Breast epithelium (tissue), 4 donors: ENCODE results near the gene PTPN14. TPM values are rescaled to one million over a fixed set of nuclear protein-coding genes. Genes with fewer than 3 reads are reported as not detected.

Source experiments
- DNase-seq, 2 donors: peaks; one replicate each; pipeline ENCODE4 v3.0.0-alpha.2; 2019; ENCODE audit warnings: low spot score in 2 of 2
- H3K27ac ChIP-seq, 2 donors: fragments of 200-600 bp; sonication (generic) in 1 of 2; one replicate each; pipeline ENCODE4 v1.5.1; 2016 to 2019; ENCODE audit warnings: mild to moderate bottlenecking in 1 of 2
- H3K27me3 ChIP-seq, 2 donors: fragments of 200-600 bp; sonication (generic) in 1 of 2; one replicate each; pipeline versions ENCODE4 v1.5.1 to v1.6.0; 2017 to 2019; ENCODE audit warnings: control low read depth in 1 of 2, mild to moderate bottlenecking in 1 of 2
- H3K36me3 ChIP-seq: fragments of 200-600 bp; one replicate; pipeline ENCODE4 v1.5.1; 2019
- H3K4me1 ChIP-seq, 2 donors: fragments of 200-600 bp; sonication (generic); one replicate each; pipeline ENCODE4 v1.5.1; 2016 to 2019; ENCODE audit warnings: control low read depth in 1 of 2
- H3K4me3 ChIP-seq, 3 donors: fragments of 200-600 bp; sonication (generic); 1 replicate in 2 of 3; 2 replicates in 1 of 3; pipeline ENCODE4 v1.5.1; 2016 to 2019; ENCODE audit warnings: mild to moderate bottlenecking in 3 of 3, moderate library complexity in 2 of 3
- H3K9me3 ChIP-seq, 2 donors: fragments of 200-600 bp; sonication (generic) in 1 of 2; one replicate each; pipeline ENCODE4 v1.5.1; 2016 to 2019; ENCODE audit warnings: control low read depth in 1 of 2
- CTCF ChIP-seq, 3 donors: fragments of 450-650 bp; IDR thresholded peaks; one replicate each; pipeline ENCODE4 v1.5.1; 2016 to 2017; ENCODE audit warnings: antibody characterized with exemption in 3 of 3, mild to moderate bottlenecking in 3 of 3, moderate library complexity in 3 of 3
- POLR2A ChIP-seq: fragments of 450-650 bp; IDR thresholded peaks from one replicate; pipeline ENCODE4 v1.6.1; 2016; ENCODE audit warnings: antibody characterized with exemption, mild to moderate bottlenecking, moderate library complexity
- POLR2AphosphoS5 ChIP-seq, 3 donors: sonication (generic); formaldehyde crosslinking; IDR thresholded peaks; one replicate each; pipeline ENCODE4 v1.6.1; 2017; ENCODE audit warnings: antibody characterized with exemption in 3 of 3
- intact Hi-C: fragments of 100-400 bp; cut with DNase I; formaldehyde crosslinking; loops from one replicate; pipeline ENCODE4 v1.15.1; 2023; ENCODE audit warnings: low total_unique reads
- total RNA-seq, 3 donors: library from RNA; depleted of rRNA; stranded (reverse); fragments of >200 nt; gene quantifications; one replicate each; pipeline ENCODE4 v1.1.0, GENCODE V29; 2016

Gene PTPN14
- total RNA-seq, 3 donors from 2014 or later, result 30.4 to 57.4 (median 49.5) TPM

- intact Hi-C loops, result no loop called here
- no peak for DNase-seq
- H3K36me3 ChIP-seq, result no peaks in the 10 kb centered on the region
- no peak for TF ChIP-seq CTCF (IDR thresholded peaks at IDR 0.05)
- TF ChIP-seq POLR2A, result no peak
- no peak for TF ChIP-seq POLR2AphosphoS5 (IDR thresholded peaks at IDR 0.05)
- H3K27ac ChIP-seq, result peak overlapping the region; percentile 8 to 26
- H3K9me3 ChIP-seq, result no peaks in the 10 kb centered on the region
- no peaks in the 10 kb centered on the region for H3K4me1 ChIP-seq
- no peak overlapping the region for H3K4me3 ChIP-seq
- no peaks in the 10 kb centered on the region for H3K27me3 ChIP-seq
Observed at GRCh38 chr1:214454569-214455396, 96.6 kb downstream of the PTPN14 start.

GRCh38 chr1:214453109-214453722, 98.2 kb downstream of the PTPN14 start:
- intact Hi-C loops, result no loop called here
- TF ChIP-seq POLR2AphosphoS5 (IDR thresholded peaks at IDR 0.05), result no peak
- no peak for TF ChIP-seq POLR2A
- TF ChIP-seq CTCF (IDR thresholded peaks at IDR 0.05), result no peak
- H3K27me3 ChIP-seq, result no peaks in the 10 kb centered on the region
- no peak for DNase-seq
- H3K36me3 ChIP-seq, result no peaks in the 10 kb centered on the region
- H3K4me1 ChIP-seq, result no peaks in the 10 kb centered on the region
- H3K27ac ChIP-seq, result no peak overlapping the region
- no peak overlapping the region for H3K4me3 ChIP-seq
- H3K9me3 ChIP-seq, result no peaks in the 10 kb centered on the region

GRCh38 chr1:214452152-214452784, 99.1 kb downstream of the PTPN14 start:
- H3K27ac ChIP-seq, result no peak overlapping the region
- no peaks in the 10 kb centered on the region for H3K27me3 ChIP-seq
- H3K36me3 ChIP-seq, result no peaks in the 10 kb centered on the region
- H3K9me3 ChIP-seq, result no peaks in the 10 kb centered on the region
- intact Hi-C loops, result no loop called here
- TF ChIP-seq POLR2A (no peak), POLR2AphosphoS5 (IDR thresholded peaks at IDR 0.05) (no peak), CTCF (IDR thresholded peaks at IDR 0.05) (no peak)
- DNase-seq, result no peak
- no peak overlapping the region for H3K4me3 ChIP-seq
- H3K4me1 ChIP-seq, result no peaks in the 10 kb centered on the region

- intact Hi-C loops, result no loop called here
- no peaks in the 10 kb centered on the region for H3K36me3 ChIP-seq
- H3K9me3 ChIP-seq, result no peaks in the 10 kb centered on the region
- no peak for DNase-seq
- no peaks in the 10 kb centered on the region for H3K4me1 ChIP-seq
- TF ChIP-seq POLR2A, result no peak
- no peak for TF ChIP-seq POLR2AphosphoS5 (IDR thresholded peaks at IDR 0.05)
- no peak for TF ChIP-seq CTCF (IDR thresholded peaks at IDR 0.05)
- no peaks in the 10 kb centered on the region for H3K27me3 ChIP-seq
- no peak overlapping the region for H3K27ac ChIP-seq
- H3K4me3 ChIP-seq, result no peak overlapping the region
Observed at GRCh38 chr1:214451596-214451995, 99.8 kb downstream of the PTPN14 start.

GRCh38 chr1:214449371-214449770, 102.0 kb downstream of the PTPN14 start:
- Histone ChIP-seq H3K27ac (no peak overlapping the region), H3K9me3 (no peaks in the 10 kb centered on the region), H3K36me3 (no peaks in the 10 kb centered on the region), H3K27me3 (no peaks in the 10 kb centered on the region), H3K4me1 (no peaks in the 10 kb centered on the region), H3K4me3 (no peak overlapping the region)
- TF ChIP-seq POLR2AphosphoS5 (IDR thresholded peaks at IDR 0.05) (no peak), POLR2A (no peak), CTCF (IDR thresholded peaks at IDR 0.05) (no peak)
- no peak for DNase-seq
- intact Hi-C loops, result no loop called here
